Anterior cingulate cortex (tissue), 58 donors: Measurements from ENCODE around the gene ITPA.

Source experiments
- DNase-seq, 58 donors: peaks; one replicate each; lab custom pipeline; 2025; lab: John Stamatoyannopoulos, UW

Gene ITPA

DNA sequence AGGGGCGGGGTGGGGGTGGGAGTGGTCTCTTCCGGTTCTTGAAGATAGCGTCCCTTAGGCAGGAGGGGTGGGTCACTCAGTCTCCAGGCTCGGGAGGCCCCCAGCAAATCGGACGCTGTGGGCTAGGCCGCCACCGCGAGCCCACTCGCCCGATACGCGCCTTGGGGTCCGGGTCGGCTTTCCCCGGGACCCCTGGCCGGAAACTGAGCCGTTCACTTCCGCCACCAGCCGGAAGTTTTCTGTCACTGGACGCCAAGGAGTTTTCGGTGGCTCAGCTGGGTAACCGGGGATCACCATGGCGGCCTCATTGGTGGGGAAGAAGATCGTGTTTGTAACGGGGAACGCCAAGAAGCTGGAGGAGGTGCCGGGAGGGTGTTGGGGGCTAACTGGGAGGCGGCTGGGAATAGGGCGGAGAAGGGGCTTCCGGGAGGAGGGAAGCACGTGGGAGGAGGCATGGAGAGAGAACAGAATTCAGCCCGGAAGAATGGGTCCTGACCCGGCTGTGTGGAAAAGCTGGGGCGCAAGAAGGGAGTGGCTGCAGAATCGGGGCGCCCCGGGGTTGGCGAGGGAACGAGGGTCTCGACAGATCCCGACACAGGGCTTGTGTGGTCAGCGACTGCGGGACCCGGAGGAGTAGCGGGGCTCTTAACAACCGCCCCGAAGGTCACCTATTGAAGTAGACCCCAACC is at the start of gene ITPA:
Gene ITPA (plus strand): TSS at position 242 of the 689 bp plus-strand sequence. CDS start 54 bp downstream, at position 296.
- DNase-seq, result peak in 50 of 58 donors; percentile 12 to 76 (median 46)

GRCh38 chr20:3160418-3160817 is 48.9 kb upstream of the ITPA start:
- DNase-seq, result no peak

- no peak for DNase-seq
Observed at GRCh38 chr20:3161316-3162079, 47.8 kb upstream of the ITPA start.

DNA sequence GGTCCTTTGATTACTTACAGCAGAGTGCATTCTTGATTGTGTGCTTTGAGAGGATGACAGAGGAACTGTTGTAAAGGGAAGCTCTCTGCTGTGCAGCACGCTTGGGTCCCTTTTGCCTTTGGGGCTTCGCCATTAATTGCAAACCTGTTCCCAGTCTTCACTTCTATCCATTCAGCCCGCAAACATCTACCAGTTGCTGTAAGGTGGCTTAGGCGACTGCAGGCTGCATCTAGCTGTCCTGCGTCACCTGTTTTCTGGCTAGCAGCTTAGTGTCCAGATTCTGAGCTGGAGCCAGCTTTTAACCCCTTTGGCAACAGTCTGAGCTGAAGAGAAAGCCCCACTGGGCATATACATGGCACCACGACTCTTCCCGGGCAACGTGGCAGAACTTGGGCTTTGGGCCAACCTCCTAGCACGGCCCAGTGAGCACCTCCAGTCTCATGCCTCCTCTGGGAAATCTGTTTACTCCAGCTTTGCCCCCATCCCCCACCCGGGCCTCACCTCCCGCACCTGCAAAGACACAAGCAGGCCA is 47.2 kb upstream of the ITPA start:
- peak in 7 of 58 donors; percentile 9 to 35 (median 23) for DNase-seq

- DNase-seq, result no peak
Observed at GRCh38 chr20:3163099-3164042, 45.9 kb upstream of the ITPA start.

- no peak for DNase-seq
Observed at GRCh38 chr20:3164043-3164762, 45.1 kb upstream of the ITPA start.

GRCh38 chr20:3164763-3165410 is 44.4 kb upstream of the ITPA start:
- no peak for DNase-seq

DNA sequence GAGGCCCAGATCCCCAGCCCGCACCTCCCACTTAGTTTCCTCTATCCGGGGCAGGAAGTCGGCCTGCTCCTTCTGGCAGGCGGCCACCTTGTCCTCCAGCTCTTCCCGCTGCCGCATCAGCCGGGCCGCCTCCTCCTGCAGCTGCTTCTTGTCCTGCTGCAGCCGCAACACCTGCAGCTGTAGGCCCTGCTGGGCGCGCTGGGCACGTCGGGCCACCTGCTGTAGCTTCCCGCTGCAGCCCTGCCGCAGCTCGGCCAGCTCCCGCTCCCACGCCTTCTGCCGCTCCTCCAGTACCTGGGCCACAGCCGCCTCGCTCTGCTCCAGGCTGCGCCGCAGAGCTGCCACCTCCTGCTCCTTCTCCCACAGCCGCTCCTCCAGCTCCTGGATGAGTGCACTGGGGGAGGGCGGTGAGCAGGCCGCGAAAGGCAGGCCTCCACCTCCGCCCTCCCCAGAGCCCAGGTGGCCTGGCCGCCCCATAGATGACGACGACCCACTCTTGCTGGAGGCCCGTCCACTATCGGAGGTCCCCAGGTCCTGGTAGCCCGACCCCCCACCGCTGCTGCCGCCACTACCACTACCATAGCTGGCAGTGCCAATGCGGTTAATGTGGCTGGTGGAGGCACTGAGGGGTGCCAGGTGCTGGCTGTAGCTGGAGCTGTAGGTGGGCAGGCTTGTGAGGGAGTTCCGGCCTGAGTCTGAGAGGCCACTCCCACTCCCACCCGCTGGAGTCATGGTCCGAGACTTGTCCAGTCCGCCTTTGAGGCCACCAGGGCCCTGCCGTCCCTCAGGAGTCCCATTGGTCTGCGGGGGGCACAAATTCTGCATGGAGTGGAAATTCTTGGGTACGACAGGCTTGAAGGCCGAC is 43.6 kb upstream of the ITPA start:
- DNase-seq, result peak in 8 of 58 donors; percentile 17 to 62 (median 36)

DNA sequence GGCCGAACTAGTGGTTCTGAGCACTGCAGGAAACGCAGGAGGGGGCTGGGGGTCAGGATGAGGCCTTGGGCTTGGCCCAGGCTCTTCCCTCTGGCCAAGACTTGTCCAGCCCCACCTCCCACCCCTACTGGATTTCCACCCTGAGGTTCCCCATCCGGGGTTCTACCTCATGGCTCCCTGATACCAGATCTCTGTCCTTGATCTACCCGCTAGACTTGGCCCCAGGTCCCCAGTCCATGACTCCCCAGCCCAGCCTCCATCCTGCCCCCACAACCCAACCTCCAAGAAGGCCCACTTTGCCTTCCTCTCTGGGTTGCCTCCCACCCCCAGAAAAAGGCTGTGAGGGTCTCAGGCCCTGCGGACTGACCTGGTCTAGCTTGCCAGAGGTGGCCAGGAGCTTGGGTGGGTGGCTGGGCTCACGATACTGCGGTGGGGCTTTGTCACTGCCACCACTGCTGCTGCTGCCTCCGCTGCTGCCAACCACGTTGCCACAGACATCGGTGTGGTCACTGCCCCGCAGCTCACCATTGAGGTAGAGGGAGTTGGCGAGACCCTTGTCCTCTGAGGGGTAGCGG is 42.9 kb upstream of the ITPA start:
- no peak for DNase-seq

DNA sequence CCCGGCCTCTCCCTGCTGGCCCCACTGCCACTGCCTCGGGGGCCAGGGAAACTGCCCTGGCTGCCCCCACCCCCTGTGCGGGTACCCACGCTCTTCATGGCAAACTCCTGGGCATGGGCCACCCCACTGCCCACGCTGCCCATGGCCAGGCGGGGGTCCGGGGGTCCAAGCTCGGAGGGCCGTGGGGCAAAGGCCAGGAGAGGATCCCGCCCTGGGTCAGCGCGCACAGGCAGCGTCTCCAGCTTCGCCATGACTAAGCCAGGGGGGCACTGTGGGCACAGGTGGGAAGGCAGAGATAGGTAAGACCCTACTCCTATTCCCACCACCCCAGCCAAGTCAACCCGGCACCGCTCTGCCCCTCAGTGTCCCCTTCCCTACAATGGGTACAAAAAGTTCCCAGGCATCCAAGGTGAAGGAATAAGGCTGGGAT is 42.4 kb upstream of the ITPA start:
- DNase-seq, result no peak

DNA sequence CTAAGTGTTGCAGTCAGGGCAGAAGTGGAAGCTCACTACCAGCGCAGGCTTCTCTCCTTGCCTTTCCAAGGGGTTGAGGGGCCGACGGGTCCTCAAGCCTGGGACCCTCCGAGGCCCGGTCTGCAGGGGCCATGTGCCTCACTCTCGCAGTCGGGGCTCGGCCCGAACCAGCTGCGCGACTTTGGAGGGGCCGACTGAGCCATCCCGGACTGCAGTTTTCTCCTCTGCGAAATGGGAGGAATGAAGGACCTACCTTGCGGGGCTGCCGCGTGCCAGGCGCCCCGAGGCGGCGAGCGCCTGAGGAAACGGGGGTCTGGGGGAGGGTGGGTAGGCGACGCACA is 41.6 kb upstream of the ITPA start:
- DNase-seq, result no peak

- no peak for DNase-seq
Observed at GRCh38 chr20:3168079-3168828, 41.0 kb upstream of the ITPA start.

- DNase-seq, result no peak
Observed at GRCh38 chr20:3168829-3169590, 40.3 kb upstream of the ITPA start.

GRCh38 chr20:3171391-3172125 is 37.7 kb upstream of the ITPA start:
- no peak for DNase-seq

DNA sequence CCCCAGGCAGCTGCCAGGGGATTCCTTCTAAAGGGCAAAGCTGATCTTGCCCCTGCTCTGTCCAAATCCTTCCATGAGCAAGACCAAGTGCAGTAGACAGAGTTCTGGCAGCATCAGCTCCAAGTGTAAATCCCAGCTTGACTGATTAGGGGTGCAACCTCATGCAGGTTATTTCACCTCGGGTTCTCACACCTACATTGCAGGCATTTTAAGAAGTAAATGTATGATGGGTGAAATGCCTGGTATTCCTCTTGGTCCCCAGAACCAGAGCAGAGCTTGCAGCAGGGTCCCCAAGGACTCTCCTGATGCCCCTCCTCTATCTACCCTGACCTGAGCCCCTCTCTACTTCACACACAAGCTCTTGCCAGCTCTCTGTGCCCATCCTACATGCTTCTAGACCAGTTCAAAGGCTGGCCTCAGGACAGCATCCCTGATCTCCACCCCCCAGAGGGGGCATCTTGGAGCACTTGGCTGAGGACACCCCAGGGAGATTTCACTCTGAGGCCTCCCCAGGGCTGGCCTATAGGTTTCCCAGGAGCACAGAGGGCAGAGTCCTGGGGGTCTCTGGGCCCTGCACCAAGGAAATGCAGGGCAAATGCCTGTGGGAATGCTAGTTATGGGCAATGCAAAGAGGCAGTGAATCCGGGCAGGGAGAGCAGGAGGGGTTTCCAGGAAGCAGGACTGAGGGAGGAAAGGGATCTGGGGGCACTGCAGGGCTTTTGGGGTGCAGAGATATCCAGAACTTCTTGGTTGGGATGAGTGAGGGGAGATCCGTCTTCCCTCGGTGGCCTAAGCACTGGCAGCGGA is 37.0 kb upstream of the ITPA start:
- DNase-seq, result no peak
